Measurements from ENCODE around the gene GNPDA2. TPM values are rescaled to one million over a fixed set of nuclear protein-coding genes. Genes with fewer than 3 reads are reported as not detected.

GNPDA2 gene
- total and polyA plus RNA-seq, 9 of the 15 experiments (the other 6 are each of a cell fraction or from before 2014, with no cell fraction given): 10.6 to 20.4 (median 13.0) TPM

- peaks cover 83% of the 10 kb centered on the region for H3K79me2 ChIP-seq (ENCODE audit: control insufficient read depth, insufficient read depth, low read length)
- no peak overlapping the region for H3K27ac ChIP-seq (ENCODE audit: extremely low read depth, low read depth, low read length)
- H3K4me2 ChIP-seq (ENCODE audit: insufficient read depth, low read length): no peak overlapping the region
- no peak for DNase-seq (ENCODE audit: extremely low read depth in 1 of 4, low spot score in 3 of 4)
- no peak for TF ChIP-seq MEIS2 (IDR thresholded peaks at IDR 0.05; ENCODE audit: partially characterized antibody)
- no peak for TF ChIP-seq ZNF408 (CRISPR knock-in tag; IDR thresholded peaks at IDR 0.05; ENCODE audit: low read depth)
- no peak for TF ChIP-seq GABPB2 (CRISPR knock-in tag; conservative IDR thresholded peaks at IDR 0.05)
- TF ChIP-seq WHSC1 (IDR thresholded peaks at IDR 0.05; ENCODE audit: low read length): no peak
- no peak for TF ChIP-seq ETV1 (tag; conservative IDR thresholded peaks at IDR 0.05; ENCODE audit: low read depth)
- no peak for TF ChIP-seq ZNF644 (tag; IDR thresholded peaks at IDR 0.05; ENCODE audit: low read depth)
- no peak for TF ChIP-seq ZNF76 (CRISPR knock-in tag; IDR thresholded peaks at IDR 0.05; ENCODE audit: borderline replicate concordance)
- TF ChIP-seq, protein P1, sequence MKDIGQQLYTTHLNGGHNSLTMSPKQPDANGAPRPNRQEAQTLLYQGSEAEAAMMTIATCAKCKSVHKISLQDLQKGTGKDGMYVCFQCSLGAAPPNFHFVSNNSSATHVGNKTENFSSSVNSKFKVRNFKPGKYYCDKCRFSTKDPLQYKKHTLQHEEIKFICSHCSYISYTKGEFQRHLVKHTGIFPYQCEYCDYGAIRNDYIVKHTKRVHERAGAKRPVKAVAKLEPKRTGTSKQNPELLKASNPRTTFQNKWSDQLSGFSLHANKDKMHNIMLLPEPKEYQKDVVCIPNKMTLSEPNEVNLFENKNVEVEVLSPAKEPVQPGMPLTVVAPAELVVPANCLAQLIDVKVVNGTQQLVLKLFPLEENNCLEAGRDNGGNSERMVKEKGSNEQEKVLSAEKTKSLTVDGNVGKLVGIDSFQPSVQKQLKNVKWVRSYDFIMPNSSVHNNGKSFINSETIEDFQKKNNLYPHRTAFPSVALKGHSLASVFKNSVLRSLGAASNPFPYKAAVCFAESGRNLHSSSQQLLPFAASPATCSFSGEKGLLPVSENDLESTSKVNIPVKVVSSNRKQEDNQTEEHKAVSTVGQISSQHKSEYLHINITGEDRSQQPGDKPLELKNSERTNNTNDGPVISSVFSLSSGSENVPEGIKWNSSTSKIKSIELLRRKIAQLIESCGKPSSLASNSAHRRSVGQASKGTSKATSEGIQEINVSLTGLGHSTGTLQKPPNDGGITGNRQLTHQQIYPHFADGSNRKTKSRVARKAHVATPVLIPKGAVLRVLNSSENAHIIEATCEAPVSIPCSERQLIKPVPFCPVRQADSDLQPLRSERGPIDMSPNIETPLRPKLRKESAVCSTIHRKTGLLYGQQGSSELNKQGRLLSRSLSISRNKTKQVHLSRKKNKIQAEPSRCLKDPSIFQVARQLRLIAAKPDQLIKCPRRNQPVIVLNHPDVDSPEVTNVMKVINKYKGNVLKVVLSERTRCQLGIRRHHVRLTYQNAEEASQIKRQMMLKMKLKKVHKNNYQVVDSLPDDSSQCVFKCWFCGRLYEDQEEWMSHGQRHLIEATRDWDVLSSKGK (CRISPR knock-in tag; IDR thresholded peaks at IDR 0.05): no peak
- no peak for TF ChIP-seq ZNF551 (CRISPR knock-in tag; IDR thresholded peaks at IDR 0.05)
- no peak for TF ChIP-seq ZNF224 (CRISPR knock-in tag; IDR thresholded peaks at IDR 0.05)
- no peak for TF ChIP-seq ARID3B (CRISPR knock-in tag; IDR thresholded peaks at IDR 0.05; ENCODE audit: borderline replicate concordance)
- TF ChIP-seq ARNT (IDR thresholded peaks at IDR 0.05): no peak
- no peak for TF ChIP-seq KAT8 (IDR thresholded peaks at IDR 0.05; ENCODE audit: low read depth)
- no peak for TF ChIP-seq POLR2H (tag; IDR thresholded peaks at IDR 0.05; ENCODE audit: low read depth)
- no TSS peak for BruUV-seq (replicated peaks)
- H3K9me3 ChIP-seq (replicated peaks; ENCODE audit: control insufficient read depth, insufficient read depth, low read depth, low read length): no peaks in the 10 kb centered on the region
- no peaks in the 10 kb centered on the region; the same call in 1 of the 2 replicates for H4K20me1 ChIP-seq (replicated peaks; ENCODE audit: control insufficient read depth, insufficient read depth, low read length)
- H3K36me3 ChIP-seq (ENCODE audit: control insufficient read depth, insufficient read depth, low read length): peaks cover 13% of the 10 kb centered on the region
- H3K4me3 ChIP-seq: no peak overlapping the region
- no peak for FAIRE-seq
- intact Hi-C loops (cut with micrococcal nuclease) (no loop called here), in situ Hi-C loops (cut with MboI) (no loop called here)
- no peak overlapping the region for H3K9ac ChIP-seq (ENCODE audit: insufficient read depth in 1 of 2, low read depth in 2 of 2, low read length in 2 of 2)
- no peak for ATAC-seq
- ChIA-PET POLR2A (no interaction called here), CTCF (ENCODE audit: low intra/inter-chr PET ratio) (no interaction called here)
- WGBS (ENCODE audit: insufficient coverage, low coverage, missing lambda C conversion rate): 87% methylated on average over 4 of the region's 4 CpGs
- H3K27me3 ChIP-seq (ENCODE audit: control insufficient read depth in 2 of 2, insufficient read depth in 2 of 2, low read length in 2 of 2): no peaks in the 10 kb centered on the region
- no peak overlapping the region for H2AFZ ChIP-seq (ENCODE audit: low read depth, low read length)
- H3K4me1 ChIP-seq (replicated peaks in 1 of 2; ENCODE audit: control insufficient read depth in 2 of 2, insufficient read depth in 2 of 2, low read length in 2 of 2): peaks cover 0 to 7% of the 10 kb centered on the region in 2 experiments; a peak in 3 of 5 replicates
- H3K9me1 ChIP-seq (ENCODE audit: control insufficient read depth, insufficient read depth, low read length): no peaks in the 10 kb centered on the region
These were observed 6.0 kb downstream of the GNPDA2 start for GRCh38 chr4:44720371-44720770.

Measured in K562 (cell line).